Measurements from ENCODE around the gene NEUROG3.

The NEUROG3 gene

GRCh38 chr10:69573056-69573806 is at the start of gene NEUROG3:
Gene NEUROG3, minus strand, starts transcription at chr10:69573422. Its CDS starts 379 bp downstream, at chr10:69573043.
- H3K4me3 ChIP-seq (ENCODE audit: low read depth, low read length), result no peak within 1 kb of the TSS
- DNase-seq (ENCODE audit: low read depth), result peak; percentile 56
- TF ChIP-seq POLR2A (IDR thresholded peaks at IDR 0.05; ENCODE audit: extremely low read depth, insufficient read length) (no peak), CTCF (IDR thresholded peaks at IDR 0.05; ENCODE audit: low read depth, low read length) (no peak), MAX (IDR thresholded peaks at IDR 0.05; ENCODE audit: low read depth, low read length) (no peak), MYC (IDR thresholded peaks at IDR 0.05; ENCODE audit: low read depth, low read length) (no peak)

- TF ChIP-seq CTCF (IDR thresholded peaks at IDR 0.05; ENCODE audit: low read depth, low read length) (no peak), MAX (IDR thresholded peaks at IDR 0.05; ENCODE audit: low read depth, low read length) (no peak), POLR2A (IDR thresholded peaks at IDR 0.05; ENCODE audit: extremely low read depth, insufficient read length) (no peak), MYC (IDR thresholded peaks at IDR 0.05; ENCODE audit: low read depth, low read length) (no peak)
- no peak for DNase-seq (ENCODE audit: low read depth)
- no peak overlapping the region for H3K4me3 ChIP-seq (ENCODE audit: low read depth, low read length)
Measured at GRCh38 chr10:69620625-69621024, 47.4 kb upstream of the NEUROG3 start.

GRCh38 chr10:69619626-69620025 is 46.4 kb upstream of the NEUROG3 start:
- TF ChIP-seq MYC (IDR thresholded peaks at IDR 0.05; ENCODE audit: low read depth, low read length) (no peak), POLR2A (IDR thresholded peaks at IDR 0.05; ENCODE audit: extremely low read depth, insufficient read length) (no peak), CTCF (IDR thresholded peaks at IDR 0.05; ENCODE audit: low read depth, low read length) (no peak), MAX (IDR thresholded peaks at IDR 0.05; ENCODE audit: low read depth, low read length) (no peak)
- no peak overlapping the region for H3K4me3 ChIP-seq (ENCODE audit: low read depth, low read length)
- no peak for DNase-seq (ENCODE audit: low read depth)

GRCh38 chr10:69618746-69619145 is 45.5 kb upstream of the NEUROG3 start:
- H3K4me3 ChIP-seq (ENCODE audit: low read depth, low read length), result no peak overlapping the region
- no peak for DNase-seq (ENCODE audit: low read depth)
- TF ChIP-seq POLR2A (IDR thresholded peaks at IDR 0.05; ENCODE audit: extremely low read depth, insufficient read length), result no peak
- TF ChIP-seq MAX (IDR thresholded peaks at IDR 0.05; ENCODE audit: low read depth, low read length), result no peak
- TF ChIP-seq CTCF (IDR thresholded peaks at IDR 0.05; ENCODE audit: low read depth, low read length), result no peak
- TF ChIP-seq MYC (IDR thresholded peaks at IDR 0.05; ENCODE audit: low read depth, low read length), result no peak

- no peak for DNase-seq (ENCODE audit: low read depth)
- TF ChIP-seq MAX (IDR thresholded peaks at IDR 0.05; ENCODE audit: low read depth, low read length) (no peak), MYC (IDR thresholded peaks at IDR 0.05; ENCODE audit: low read depth, low read length) (no peak), POLR2A (IDR thresholded peaks at IDR 0.05; ENCODE audit: extremely low read depth, insufficient read length) (no peak), CTCF (IDR thresholded peaks at IDR 0.05; ENCODE audit: low read depth, low read length) (no peak)
Measured at GRCh38 chr10:69616358-69616757, 43.1 kb upstream of the NEUROG3 start.

More at GRCh38 chr10:69616358-69616757, 43.1 kb upstream of the NEUROG3 start:
- no peak overlapping the region for H3K4me3 ChIP-seq (ENCODE audit: low read depth, low read length)

Measured in NB4 (cell line).